HG03432 (cell line): ENCODE measurements around the gene PLCB1.
A peak's percentile ranks its signal among the peaks of the same experiment; 100 is the strongest.

Experiments used
- ATAC-seq: cut with Tn5 transposase; IDR thresholded peaks from one replicate; pipeline ENCODE4 v1.9.1; 2021; ENCODE audit warnings: mild to moderate bottlenecking, moderate library complexity; ENCODE audit not compliant: unreplicated experiment

The PLCB1 gene

DNA sequence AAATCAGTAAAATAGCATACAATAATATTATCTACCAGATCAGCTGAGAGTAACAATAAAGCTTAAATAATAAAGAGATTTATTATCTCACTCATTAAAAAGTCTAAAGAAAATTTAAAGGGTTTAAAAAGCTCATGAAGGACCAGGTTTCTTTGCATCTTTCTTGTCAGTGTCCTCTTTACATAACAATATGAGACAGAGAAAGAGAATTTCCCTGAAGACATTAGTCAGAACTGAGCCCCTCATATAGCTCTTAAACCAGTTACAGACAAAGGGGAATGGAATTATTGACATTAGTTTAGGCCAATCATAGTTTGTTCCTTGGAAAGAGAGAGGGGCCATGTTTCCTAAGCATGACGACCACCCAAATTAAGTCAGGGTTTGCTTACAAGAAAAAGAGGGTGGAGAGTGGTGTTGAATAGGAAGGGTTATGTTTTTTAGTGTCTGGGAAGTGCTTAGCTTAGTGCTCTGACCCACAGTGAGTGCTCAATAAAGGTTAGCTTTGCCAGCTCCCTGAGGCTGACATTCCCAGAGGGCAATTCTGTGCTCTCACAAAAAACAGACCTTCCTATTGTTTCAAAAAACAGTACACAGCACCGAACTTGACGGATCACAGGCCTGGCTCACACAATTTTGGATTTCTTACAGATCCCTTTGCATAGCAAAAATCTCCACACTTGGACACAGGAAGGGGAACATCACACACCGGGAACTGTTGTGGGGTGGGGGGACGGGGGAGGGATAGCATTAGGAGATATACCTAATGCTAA is 3.6 kb upstream of the PLCB1 start:
- no peak for ATAC-seq

DNA sequence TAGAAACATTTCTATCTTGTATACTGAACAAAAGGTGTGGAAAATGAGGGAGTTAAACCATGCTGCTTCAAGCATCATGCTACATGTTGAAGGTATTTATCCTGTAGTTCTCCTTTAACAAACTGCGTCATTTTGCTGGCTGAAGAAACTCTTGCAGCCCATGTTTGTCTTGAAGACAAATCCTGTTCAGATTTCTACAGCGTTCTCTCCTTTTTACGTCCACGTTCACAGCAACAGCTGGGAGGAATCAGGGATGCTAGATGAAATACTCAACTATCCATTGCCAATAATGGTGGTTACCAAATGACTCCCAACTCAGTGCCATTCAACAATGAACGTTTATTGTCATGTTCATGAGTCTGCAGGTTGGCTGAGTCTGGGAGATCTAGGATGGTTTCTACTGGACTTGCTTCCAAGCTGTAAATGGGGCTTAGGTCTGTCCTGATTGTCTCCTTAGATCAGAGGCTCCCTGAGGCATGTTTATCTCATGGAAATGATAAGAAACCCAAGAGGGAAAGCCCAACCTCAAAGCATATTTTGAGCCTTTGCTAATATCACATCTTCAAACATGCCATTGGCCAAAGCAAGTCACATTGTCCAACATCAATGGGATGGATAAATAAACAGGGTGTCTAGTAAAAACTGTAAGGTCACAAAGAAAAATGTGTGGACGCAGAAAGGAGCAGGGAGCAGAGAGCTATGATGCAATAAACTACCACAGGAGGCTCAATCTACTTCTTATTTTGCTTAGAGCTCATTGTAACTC is 2.7 kb upstream of the PLCB1 start:
- no peak for ATAC-seq

DNA sequence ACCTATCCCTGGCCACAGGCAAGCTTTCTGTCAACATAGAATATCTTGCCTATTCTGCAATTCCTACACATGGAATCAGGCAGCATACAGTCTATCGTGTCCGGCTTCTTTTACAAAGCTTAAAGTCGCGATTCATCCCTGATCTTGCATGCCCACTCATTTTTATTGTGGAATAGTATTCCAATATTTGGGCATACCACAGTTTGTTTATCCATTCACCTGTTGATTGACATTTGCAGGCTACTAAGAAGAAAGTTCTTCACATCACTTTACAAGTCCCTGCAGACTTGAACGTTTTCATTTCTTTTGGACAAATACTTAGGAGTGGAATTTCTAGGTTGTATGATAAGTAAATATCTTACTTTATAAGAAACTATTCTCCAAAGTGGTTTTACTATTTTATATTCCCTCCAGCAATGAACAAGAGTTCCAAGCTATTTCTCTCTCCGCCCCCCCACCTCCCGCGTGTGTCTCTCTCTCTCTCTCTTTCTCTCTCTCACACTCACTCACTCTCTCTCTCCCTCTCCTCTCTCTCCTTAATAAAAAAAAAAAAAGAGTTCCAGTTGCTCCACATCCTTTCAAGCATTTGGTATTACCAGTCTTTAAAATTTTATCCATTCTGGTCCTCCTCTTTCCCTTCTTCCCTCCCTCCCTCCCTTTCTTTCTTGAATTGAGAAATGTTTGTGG is 1.1 kb upstream of the PLCB1 start:
- no peak for ATAC-seq

DNA sequence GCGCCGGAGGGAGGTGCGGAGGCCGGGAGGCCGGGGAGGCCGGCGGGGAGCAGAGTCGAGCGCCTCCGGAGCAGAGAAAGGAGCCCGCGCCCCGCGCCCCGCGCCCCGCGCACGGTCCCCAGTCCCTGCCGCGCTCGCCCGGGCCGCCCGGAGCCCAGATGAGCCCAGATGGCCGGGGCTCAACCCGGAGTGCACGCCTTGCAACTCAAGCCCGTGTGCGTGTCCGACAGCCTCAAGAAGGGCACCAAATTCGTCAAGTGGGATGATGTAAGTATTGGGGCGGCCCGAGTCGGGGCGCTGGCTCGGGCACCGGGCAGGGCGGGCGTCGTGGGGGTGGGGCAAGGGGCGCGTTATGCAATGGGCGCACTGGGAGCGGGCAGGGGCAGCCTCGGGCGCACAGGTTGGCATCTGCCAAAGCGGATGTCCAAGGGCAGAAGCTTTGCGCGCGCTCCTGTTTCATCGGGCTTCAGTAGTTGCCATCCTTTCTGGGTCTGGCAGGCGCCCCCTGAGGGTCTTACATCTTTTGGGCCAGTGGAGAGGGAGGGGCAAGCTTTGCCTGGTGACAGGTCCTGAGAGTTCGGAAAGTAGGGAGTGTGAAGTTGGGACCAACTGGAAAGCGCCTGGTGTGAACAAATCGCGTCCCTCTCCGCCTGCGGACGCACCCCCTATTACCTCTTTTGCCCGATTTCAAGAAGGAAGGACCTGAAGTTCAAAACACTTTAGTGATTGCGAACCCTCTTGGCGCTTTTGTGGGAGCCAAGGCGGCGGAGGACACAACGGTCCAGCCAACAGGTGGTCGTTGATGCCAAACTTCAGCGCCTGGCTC is 631 bp downstream of the PLCB1 start:
- no peak for ATAC-seq

DNA sequence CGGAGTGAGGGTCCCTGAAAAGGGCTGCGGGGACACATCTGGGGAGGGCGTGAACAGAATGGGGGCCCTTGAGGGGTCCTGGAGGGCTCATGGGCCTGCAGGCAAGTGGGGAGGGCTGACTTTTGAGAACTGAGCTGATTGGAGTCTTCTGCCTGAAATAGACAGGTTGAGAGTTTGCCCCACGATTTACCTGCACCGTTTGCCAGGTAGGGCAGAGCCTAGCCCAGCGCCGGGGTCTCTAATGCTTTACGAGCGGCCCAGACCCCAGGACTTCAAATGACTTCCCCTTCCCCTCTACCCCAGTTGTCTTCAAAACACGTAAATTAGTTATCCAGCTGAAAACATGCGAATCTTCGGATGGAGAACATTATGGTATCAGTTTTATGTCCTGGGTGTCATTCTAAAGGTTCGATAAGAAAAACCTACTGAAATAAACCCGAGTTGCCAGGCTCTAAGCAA is 1.3 kb downstream of the PLCB1 start:
- no peak for ATAC-seq

DNA sequence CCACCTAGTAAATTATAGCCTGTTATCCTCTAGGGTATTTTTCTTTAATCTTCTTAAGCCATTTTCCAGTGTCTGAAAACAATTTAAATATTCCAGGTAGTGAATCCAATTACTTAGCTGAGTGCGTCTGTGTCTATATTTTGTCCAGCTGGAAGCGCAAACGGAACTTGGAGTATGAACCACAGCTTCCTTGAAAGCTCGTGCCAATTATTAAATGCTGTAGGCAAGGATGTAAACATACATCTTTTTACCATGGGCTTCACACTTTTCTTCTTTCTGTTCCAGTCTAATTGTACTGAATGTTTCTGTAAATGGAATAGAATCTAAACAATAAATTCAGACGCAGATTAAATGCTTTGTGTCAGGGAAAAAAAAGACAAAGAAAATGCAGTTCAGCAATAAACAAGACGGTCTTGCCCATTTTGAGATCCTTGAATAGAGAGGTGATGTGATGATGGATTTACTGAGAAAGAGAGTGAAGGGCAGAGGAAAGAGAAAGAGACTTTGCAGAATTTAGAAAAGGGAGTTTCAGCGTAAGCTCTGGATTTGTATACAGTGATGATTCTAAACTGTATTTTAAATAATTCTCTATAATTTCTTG is 1.9 kb downstream of the PLCB1 start:
- no peak for ATAC-seq

DNA sequence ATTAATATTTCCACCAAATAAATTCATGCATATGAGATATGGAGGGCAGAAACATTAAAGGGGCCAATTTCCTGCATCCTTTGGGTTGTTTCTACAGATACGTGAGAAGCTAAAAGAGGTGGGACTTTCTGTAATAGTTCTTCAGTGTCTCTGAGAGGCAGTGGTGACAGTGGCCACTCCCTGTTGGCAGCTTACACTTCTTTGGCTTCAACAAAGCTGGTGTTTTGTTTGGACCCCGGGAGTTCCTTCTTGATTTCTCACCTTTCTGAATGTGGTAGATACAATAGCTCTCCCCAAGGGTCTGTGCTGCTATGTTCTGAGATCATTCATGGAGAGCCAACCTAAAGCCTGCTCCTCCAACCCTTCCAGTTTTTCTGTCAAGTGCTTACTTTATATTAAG is 7.8 kb downstream of the PLCB1 start:
- no peak for ATAC-seq

DNA sequence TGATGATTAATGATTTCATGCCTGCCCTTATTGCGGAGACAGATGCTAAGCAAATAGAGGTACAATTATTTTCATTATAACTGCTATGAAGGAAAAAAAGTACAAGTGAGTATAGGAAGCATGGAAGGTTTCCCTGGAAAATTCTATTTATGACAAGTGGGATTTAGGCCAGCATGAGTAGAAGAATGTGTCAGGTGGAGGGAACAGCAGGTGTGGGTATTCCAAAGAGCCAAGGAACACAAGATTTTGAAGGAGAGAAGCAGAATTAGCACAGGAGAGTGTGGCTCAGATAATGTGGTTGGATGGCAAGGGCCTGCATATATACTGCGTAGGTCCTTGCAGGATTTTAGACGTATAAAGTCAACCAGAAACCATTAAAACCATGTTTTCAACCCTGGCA is 11.4 kb downstream of the PLCB1 start:
- no peak for ATAC-seq

DNA sequence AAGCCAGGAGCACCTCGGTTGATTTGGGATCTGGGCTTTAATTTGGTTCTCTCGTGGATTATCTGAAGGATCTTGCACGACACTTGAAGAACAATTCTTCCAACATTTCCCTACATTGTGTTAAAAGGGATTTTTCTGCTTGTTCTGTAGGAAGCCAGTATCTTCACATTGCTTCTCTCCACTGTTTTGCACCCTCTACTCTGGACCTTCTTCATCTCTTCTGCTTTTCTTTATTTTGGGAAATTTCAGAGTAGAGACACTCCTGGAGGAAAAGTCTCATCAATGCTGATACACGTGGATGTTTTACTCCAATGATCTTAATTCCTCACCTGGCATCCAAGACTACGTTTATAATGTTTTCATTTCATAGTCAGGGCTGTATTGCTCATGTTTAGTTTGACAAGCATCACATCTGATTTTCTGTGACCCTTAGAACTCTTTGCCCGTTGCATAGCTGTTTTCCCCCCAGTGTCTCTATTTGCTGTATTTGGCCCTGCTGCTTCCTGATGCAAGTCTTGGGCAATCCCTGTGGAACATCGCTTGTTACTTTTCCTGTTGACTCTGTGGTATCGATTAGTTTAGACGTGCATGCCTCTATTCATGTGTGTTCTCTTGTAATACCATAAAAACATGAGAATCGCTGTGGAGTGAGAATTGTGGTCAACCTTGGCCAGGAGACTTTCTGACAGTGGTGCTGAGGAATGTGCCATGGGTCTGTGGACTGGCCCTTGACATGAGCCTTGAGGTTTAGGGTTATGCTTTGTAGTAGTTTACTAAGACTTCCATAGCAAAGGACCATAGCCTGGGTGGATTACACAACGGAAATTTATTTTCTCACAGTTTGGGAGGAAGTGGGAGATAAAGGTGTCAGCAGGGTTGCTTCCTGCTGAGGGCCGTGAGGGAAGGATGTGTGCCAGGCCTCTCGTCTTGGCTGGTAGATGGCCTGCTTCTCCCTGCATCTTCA is 12.5 kb downstream of the PLCB1 start:
- no peak for ATAC-seq

DNA sequence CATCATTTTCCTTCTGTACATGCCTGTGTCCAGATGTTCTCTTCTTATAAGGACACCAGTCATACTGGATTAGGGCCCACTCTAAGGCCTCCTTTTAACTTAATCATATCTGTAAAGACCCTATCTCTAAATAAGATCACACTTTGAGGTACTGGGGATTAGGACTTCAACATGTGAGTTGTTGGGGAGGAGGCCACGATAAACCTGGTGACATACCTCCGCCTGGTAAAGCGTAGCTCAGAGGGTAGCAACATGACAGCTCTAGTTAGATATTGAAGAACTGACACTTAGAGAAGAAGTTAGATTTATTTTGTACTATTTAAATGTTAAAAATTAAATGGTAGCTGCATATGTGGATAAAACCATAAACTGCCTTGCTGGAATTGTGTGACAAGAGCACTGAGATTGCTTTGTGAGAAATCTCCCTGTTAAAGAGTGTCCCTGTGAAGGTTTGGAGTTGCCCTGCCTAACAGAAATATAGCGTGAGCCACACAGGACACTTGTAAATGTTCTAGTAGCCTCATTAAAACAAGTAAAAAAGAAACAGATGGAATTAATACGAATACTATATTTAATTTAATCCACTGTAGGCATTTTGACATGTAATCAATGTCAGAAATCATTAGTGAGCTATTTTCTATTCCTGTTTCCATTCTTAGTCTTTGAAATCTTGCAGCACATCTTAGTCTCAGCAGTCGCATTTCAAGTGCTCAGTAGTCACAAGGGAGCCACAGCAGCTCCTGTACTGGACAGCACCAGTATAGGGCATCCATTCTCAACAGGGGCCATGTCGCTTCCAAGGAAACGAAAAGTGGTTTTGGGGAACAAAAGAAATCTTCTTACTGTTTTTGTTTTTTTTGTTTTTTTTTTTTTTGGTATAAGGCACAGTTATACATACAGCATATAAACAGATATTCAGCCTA is 13.4 kb downstream of the PLCB1 start:
- no peak for ATAC-seq

DNA sequence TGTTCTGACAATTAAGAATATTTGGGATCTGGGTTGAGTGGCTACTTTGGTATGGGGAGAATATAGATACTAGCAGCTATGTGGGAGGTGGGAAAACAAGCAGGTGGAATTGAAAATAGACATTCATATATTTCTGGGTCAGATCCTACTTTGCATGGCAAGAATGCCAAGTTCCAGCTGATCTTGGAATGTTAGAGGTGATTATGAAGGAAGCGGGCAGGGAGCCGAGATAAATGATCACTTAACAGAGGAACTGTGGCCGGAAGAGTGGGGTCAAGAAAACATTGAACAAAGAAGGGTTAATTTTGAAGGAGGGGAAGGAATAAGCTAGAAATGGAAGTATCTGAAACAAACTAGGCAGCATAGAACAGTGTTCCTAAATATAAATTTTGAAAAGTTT is 15.4 kb downstream of the PLCB1 start:
- ATAC-seq, result no peak

DNA sequence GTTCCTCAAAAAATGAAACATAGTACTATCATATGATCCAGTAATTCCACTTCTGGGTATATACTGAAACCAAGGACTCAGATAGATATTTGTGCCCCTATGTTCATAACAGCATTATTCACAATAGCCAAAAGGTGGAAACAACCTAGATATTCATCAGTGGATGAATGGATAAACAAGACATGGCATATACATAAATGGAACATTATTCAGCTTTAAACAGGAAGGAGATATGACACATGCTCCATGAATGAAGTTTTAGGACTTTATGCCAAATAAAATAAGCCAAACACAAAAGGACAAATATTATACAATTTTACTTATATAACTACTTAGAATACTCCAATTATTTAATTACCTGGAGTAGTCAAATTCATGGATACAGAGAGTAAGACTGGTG is 16.4 kb downstream of the PLCB1 start:
- no peak for ATAC-seq

DNA sequence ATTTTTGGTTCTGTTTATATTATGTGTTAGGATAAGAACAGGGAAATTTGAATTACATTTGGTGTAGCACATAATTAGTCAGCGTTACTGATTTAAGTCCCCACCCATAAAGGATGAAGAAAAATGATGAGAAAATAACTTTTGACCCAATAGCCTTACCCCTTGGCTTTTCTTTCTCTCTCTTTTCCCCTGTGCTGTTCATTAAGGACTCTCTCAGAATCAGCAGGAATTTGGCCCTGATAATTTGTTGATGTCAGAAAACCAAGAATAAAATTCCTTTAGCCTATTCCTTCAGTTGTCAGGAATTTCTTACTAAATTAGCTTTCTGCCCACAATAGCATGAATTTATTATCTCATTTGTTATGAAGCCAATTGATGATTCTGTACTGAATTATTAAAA is 18.5 kb downstream of the PLCB1 start:
- ATAC-seq, result no peak

DNA sequence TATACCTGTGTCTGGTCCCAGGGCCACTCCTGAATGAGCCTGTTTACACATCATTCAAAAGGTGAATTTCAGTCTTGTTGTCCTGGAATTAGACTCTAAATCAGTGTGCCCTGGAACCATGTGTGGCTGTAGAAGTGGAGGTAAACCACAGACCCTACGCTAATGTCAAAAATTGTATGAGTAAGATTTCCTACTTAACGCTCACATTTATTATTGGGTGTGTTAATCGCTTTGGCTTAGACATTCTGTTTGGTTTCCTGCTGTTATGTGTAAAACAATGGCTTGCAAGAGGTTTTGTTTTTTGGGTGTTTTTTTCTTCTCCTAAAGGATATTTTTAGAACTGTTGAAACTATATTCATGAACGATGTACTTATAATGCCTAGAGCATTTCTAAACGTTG is 19.3 kb downstream of the PLCB1 start:
- no peak for ATAC-seq

DNA sequence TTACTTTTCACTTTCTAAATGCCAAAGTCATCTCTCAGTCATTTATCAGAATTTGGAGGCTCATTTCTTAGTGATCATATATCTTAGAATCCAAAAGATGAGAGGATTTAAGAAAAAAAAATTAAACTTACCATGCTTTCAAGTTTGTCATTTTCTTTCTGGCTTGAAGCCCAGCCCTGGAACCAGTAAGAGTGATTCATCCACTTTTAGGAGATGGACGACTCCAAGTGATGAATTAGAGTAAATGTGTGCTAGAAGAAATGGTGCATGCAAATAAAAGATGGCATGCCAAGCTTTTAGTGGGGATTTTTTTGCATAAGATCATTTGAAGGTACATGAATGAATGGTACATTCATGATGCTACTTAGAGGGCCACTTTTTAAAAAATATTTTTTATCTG is 20.1 kb downstream of the PLCB1 start:
- no peak for ATAC-seq

DNA sequence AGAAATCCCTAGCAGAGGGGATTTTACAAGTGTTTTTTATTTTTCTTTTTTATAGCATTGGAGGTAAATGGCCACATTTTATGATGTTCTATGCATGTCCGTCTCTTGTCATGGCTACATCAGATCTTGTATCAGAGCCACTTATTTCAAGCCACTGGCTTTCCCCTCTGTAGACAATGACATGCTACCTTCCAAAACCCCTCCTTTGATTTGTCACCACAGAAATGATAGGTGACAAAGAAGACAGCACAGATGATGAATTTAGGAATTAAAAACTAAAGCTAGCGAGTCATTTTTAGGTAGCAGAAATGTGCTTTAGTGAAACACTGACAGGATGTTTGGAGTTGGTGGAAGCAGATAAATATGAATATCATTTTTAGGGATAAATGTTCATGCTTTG is 20.8 kb downstream of the PLCB1 start:
- ATAC-seq, result no peak

DNA sequence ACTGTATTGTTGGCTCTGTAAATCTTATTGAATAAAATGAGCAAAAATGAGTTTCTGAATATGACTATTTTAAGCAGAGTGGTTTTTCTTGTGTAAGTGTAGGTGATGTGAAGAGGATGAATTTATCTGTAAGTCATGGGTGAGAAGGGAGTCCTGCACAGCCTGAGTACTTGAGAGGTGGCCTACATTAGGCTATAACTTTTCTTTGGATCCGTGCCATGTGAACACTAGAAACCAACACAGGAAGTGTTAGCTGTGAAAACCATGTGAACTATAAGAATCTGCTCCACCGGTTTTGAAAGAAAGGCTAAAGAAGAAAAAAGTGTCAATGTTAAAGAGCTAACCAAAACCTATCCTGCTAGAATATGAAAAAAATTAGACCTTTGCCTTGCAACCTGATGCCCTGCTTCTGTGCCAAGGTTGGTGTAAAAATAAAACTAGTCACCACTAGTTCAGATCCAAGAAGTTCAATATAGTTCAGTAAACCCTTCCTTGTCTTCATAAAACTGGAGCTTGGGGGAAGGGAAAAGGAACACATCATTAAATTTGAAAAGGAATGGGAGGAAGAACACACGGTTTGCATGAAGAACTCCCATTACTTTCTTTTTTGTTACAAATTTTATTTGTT is 21.3 kb downstream of the PLCB1 start:
- ATAC-seq, result peak; percentile 53

DNA sequence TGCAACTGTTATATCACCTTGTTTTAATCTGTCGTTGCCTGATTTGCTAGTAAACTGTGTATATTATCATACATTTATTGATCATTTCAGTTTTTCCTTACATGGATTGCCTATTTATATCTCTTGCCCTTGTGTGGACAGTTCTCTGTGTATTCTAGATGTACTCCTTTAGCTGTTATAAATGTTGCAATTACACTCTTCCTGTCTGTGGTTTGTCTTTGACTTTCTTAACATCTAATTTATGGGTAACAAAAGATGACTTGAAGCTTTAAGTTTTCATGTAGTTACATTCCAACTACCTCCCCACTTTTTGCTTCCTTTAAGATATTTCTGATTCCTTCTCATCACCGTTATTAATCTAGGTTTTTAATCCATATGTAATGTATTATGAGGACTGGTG is 22.6 kb downstream of the PLCB1 start:
- no peak for ATAC-seq
